Measurements from ENCODE around the gene CSF2RB. TPM values are rescaled to one million over a fixed set of nuclear protein-coding genes. Genes with fewer than 3 reads are reported as not detected.

Gene CSF2RB
- total and polyA plus RNA-seq, 2 donors: 4.1 to 5.3 TPM

DNA sequence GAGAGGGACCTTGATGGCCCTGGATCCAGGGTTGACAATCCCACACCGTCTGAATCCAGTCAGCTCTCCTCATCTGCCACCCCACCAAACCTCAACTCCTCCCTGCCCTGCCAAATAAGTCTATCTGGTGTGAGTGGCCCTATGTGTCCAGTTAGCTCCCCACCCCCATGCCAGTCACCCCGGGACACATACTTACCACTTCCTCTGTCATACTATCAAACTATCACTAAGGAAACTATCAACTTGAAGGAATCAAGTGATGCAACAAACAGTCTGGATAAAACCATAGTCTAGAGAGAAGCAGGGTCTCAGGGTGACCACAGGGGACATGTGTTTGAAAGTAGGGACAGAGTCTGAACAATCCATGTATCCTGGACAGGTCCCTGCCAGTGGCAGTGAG, 13.2 kb upstream of the CSF2RB start:
- H3K36me3 ChIP-seq (ENCODE audit: insufficient read depth): no peaks in the 10 kb centered on the region
- no peak for DNase-seq (ENCODE audit: extremely low spot score)
- no peak overlapping the region for H3K27ac ChIP-seq (ENCODE audit: low read depth)
- no peak overlapping the region for H3K4me3 ChIP-seq (ENCODE audit: low read depth, low read length)
- WGBS: 62% methylated on average over 2 of the region's 2 CpGs
- no peaks in the 10 kb centered on the region for H3K4me1 ChIP-seq (ENCODE audit: insufficient read depth)

DNA sequence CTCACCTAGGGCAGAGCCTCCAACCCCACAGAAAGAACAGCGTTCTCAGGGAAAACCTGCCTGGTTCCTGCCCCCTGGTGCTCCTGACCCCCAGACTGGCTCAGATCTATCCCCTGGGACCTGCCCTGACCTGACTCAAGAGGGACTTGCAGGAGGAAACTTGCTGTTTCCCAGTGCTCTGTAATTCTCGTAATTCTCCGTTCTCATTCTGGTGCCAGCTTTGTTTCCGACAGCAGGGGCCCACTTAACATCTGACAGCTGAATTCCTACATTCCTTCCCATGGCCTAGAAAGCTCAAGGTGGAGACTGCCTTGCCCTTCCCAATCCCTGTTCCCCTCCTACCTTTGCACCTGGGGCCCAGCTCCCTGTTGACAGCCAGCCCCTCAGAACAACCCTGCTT, 12.5 kb upstream of the CSF2RB start:
- no peak overlapping the region for H3K27ac ChIP-seq (ENCODE audit: low read depth)
- H3K36me3 ChIP-seq (ENCODE audit: insufficient read depth): no peaks in the 10 kb centered on the region
- WGBS: 17% methylated on average over 4 of the region's 4 CpGs
- no peak overlapping the region for H3K4me3 ChIP-seq (ENCODE audit: low read depth, low read length)
- no peaks in the 10 kb centered on the region for H3K4me1 ChIP-seq (ENCODE audit: insufficient read depth)
- DNase-seq (ENCODE audit: extremely low spot score): no peak

DNA sequence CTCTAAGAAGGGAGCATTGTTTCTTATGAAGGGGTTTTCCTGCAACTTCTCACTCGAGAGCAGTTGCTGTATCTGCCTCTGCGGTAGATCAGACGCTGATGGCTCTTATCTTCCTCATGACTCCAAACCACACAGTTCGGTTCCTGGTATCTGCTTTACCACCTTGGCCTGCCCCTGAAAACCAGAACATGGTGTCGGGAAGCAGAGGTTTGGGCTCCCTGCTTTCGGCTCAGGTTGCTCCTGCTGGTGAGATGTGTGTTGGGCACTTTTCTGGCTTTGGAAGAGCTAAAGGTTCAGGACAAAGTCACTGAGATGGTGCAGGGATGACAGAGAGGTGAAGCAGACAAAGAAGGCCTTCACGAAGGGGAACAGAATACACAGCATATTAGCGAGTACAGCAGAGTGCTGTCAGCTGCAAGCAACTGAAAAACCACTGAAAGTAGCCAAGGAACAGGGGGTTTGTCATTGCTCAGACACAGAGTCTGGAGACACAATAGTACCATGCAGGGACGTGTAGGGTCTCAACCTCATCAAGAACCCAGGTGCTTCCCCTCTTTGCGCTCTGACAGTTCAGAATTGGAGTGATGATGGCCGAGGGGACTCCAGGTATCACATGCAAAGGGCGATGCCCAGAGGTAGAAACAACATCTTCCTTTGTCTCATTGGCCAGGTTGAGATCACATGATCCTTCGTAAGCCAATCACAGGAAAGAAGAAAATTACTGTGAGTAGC, 11.9 kb upstream of the CSF2RB start:
- Histone ChIP-seq H3K4me3 (ENCODE audit: low read depth, low read length) (no peak overlapping the region), H3K36me3 (ENCODE audit: insufficient read depth) (no peaks in the 10 kb centered on the region), H3K27ac (ENCODE audit: low read depth) (no peak overlapping the region), H3K4me1 (ENCODE audit: insufficient read depth) (no peaks in the 10 kb centered on the region)
- no peak for DNase-seq (ENCODE audit: extremely low spot score)
- 77% methylated on average over 13 of the region's 13 CpGs for WGBS

DNA sequence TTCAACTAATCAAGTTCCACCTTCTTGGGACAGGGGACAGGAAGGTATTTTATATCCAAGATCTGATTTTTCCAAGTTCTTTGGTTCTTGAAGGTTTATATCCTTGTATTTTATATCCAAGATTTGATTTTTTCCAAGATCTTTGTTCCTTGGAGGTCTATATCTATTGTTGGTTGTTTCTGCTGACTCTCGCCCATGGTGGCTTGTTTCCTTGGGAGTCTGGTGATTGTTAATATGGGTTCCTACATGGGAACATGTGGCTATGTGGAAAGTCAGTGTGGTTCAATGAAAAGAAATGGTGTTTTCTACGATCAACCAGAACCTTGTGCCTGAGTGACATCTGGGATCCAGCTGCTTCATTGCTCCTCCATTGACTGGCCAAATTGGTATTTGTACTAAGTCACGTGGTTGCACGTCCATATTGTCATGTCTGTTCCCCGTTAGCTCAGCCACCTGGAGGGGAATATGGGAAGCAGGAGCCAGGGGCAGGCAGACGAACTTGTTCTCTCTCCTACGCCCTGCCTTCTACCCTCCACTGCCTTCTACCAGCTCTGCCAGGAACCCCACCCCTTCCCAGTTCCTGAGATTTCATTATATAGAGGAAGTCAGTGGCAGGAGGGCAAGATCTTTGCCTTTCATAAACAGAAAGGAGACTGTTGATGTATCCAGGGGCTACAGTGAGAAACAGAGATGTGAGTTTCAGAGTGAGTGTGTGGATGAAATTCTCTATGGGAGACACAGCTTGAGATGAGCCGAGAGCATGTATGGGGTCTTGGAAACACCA, 11.1 kb upstream of the CSF2RB start:
- H3K4me3 ChIP-seq (ENCODE audit: low read depth, low read length): no peak overlapping the region
- DNase-seq (ENCODE audit: extremely low spot score): no peak
- H3K36me3 ChIP-seq (ENCODE audit: insufficient read depth): no peaks in the 10 kb centered on the region
- 74% methylated on average over 8 of the region's 8 CpGs for WGBS
- H3K27ac ChIP-seq (ENCODE audit: low read depth): no peak overlapping the region
- no peaks in the 10 kb centered on the region for H3K4me1 ChIP-seq (ENCODE audit: insufficient read depth)

DNA sequence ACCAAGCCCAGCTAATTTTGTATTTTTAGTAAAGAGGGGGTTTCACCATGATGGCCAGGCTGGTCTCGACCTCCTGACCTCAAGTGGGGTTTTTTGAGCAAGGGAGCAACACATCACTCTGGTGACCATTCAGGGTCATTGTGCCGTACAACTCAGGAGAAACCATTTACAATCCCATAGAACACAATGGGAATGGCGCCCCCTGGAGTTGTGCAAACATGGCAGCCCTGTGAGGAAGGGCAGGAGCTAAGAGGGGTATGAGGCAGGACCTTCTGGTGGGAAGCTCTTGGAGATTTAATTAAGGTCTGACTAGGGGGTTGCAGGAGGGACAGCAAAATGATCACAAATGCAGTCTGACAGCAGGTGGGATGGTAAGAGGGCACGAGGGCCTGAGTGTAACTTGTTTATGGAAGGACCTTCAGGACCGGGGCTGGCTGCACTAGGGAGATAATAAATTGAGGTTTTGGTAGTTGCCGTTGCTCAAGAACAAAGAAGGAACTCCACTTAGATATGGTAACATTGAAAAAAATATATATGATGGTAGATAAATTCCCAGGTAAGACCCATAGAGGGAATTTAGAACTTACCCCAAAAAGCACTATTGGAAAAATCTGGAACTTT, 9.1 kb upstream of the CSF2RB start:
- WGBS: 72% methylated on average over 6 of the region's 6 CpGs
- no peak for DNase-seq (ENCODE audit: extremely low spot score)
- H3K4me1 ChIP-seq (ENCODE audit: insufficient read depth): no peaks in the 10 kb centered on the region
- H3K27ac ChIP-seq (ENCODE audit: low read depth): no peak overlapping the region
- H3K4me3 ChIP-seq (ENCODE audit: low read depth, low read length): no peak overlapping the region
- no peaks in the 10 kb centered on the region for H3K36me3 ChIP-seq (ENCODE audit: insufficient read depth)

DNA sequence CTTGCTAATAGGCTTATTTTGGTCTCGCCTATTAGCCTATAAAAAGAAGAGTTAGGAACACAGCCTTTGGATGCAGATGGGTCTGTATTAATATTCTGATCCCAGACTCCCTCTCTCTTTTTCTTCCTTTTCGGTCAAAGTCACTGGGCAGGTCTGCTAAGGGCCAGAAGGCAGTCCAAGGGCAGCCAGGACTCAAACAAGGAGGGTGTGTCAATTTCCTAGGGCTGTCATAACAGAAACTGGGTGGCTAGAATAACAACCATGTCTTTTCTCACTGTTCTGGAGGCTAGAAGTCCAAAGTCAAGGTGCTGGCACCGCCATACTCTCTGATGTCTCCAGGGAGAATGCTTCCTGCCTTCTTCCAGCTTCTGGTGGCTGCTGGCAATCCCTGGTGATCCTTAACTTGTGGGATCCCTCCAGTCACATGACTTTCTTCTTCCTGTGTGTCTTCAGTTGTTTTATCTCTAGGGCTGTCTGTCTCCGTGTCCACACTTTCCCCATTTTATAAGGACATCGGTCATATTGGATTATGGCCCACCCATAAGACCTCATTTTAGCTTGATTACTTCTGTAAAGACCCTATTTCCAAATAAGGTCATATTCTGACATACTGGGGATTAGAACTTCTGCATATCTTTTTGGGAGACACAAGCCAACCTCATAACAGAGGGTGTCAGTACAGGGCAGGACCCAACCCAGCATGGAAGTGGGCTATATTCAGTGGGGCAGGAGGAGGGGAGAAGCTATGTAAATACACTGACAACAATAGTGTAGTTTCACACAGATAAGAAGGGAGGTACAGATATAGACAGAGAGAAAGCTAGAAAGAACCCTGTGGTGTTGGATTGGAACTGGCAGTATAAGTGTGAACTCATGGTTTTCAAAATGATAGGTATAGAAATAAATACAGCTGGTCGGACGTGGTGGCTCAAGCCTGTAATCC, 5.9 kb upstream of the CSF2RB start:
- H3K4me1 ChIP-seq (ENCODE audit: insufficient read depth): no peaks in the 10 kb centered on the region
- no peak overlapping the region for H3K27ac ChIP-seq (ENCODE audit: low read depth)
- no peak overlapping the region for H3K4me3 ChIP-seq (ENCODE audit: low read depth, low read length)
- 71% methylated on average over 7 of the region's 7 CpGs for WGBS
- no peaks in the 10 kb centered on the region for H3K36me3 ChIP-seq (ENCODE audit: insufficient read depth)
- no peak for DNase-seq (ENCODE audit: extremely low spot score)

DNA sequence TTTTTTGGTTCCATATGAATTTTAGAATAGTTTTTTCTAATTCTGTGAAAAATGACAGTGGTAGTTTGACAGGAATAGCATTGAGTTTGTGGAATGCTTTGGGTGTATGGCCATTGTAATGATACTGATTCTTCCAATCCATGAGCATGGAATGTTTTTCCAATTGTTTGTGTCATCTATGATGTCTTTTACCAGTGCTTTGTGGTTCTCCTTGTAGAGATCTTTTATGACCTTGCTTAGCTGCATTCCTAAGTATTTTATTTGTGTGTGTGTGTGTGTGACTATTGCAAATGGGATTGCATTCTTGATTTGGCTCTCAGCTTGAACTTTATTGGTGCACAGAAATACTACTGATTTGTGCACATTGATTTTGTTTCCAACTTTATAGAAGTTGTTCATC, 3.0 kb upstream of the CSF2RB start:
- Histone ChIP-seq H3K27ac (ENCODE audit: low read depth) (no peak overlapping the region), H3K4me1 (ENCODE audit: insufficient read depth) (no peaks in the 10 kb centered on the region), H3K4me3 (ENCODE audit: low read depth, low read length) (no peak overlapping the region), H3K36me3 (ENCODE audit: insufficient read depth) (no peaks in the 10 kb centered on the region)
- no peak for DNase-seq (ENCODE audit: extremely low spot score)

DNA sequence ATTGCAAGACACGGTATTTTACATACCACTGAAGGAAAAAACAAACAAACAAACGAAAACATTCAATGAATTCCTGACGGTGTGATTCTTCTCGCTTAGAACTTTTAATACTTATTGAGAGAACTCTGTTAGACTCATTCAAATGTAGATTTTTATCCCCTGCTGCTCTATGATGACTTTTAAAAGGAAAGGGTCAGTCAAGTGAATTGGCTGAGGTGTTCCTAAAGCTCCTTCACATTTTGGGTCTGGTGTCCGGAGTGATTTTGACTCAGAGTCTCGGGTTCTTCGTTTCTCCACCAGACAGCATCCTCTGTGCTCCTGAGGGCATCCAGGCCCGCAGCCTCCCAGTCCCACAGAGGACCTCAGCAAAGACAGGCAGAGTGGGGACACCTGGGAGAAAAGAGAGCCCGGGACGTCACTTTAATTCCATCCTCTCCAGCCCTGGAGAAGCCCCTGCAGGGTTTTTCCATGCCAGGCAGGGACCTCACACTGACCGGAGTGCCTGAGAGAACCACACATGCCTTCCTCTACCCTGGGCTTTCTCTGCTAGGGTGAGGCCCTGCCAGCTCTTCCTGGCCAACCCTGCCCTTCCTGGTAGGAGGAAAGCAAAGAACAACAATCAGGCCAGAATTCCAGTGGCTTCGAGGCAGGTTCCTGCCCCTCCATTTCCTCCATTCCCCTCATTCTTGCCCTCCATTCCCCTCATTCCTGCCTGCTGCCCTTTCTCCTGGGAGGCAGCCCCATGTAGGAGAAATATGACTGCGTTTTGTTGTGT, 1.4 kb upstream of the CSF2RB start:
- no peaks in the 10 kb centered on the region for H3K4me1 ChIP-seq (ENCODE audit: insufficient read depth)
- no peaks in the 10 kb centered on the region for H3K36me3 ChIP-seq (ENCODE audit: insufficient read depth)
- H3K4me3 ChIP-seq (ENCODE audit: low read depth, low read length): no peak overlapping the region
- DNase-seq (ENCODE audit: extremely low spot score): no peak
- 50% methylated on average over 13 of the region's 13 CpGs for WGBS
- no peak overlapping the region for H3K27ac ChIP-seq (ENCODE audit: low read depth)

DNA sequence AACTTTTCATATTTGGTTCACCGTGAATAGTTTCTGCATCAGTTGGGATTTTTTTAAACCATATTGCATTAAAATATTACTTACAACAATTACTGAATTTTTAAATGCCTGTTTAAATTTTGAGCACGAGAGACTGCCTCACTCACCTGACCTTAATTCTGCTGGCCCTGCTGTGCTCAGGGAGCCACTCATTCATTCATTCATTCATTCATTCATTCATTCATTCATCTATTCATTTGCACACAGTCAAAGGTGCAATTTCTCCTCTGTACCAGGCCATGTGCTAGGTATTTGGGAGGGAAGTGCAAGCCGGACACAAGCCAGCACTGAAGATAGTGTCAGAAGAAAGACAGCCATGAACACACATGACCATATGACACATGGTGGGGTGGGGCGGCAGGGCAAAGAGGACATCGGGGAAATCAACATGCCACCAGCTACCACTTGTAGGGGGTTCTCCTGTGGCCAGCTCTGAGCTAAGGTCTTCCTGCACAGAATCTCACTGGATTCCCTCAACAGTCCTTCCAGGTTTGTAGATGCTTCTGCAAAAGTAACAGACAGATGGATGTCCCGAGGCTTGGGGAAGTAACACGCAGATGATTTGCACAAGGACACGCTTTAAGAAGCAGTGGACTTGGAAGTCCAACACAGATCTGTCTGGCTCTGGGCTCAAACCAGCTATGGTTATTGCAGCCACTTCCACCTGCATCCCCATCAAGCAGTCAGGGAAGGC, 568 bp upstream of the CSF2RB start:
- DNase-seq (ENCODE audit: extremely low spot score): no peak
- no peak overlapping the region for H3K4me3 ChIP-seq (ENCODE audit: low read depth, low read length)
- no peaks in the 10 kb centered on the region for H3K4me1 ChIP-seq (ENCODE audit: insufficient read depth)
- no peak overlapping the region for H3K27ac ChIP-seq (ENCODE audit: low read depth)
- H3K36me3 ChIP-seq (ENCODE audit: insufficient read depth): no peaks in the 10 kb centered on the region
- 81% methylated on average over 8 of the region's 8 CpGs for WGBS

DNA sequence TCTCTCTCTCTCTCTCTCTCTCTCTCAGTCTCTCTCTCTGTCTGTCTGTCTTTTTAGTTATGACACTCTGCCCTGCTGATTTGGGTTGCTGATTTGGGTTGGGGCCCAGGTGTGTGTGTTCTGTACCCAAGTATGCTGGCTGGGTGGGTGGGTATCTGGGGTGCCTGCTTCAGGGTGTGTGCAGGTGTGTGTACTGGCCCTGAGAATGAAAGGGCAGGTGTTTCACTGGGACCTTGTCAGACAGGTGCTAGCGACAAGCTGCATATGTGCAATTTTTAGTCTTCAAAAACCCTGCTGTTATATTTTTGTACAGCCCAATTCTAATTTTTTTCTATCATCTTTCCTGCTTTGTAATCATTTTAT, 943 bp downstream of the CSF2RB start:
- Histone ChIP-seq H3K4me1 (ENCODE audit: insufficient read depth) (no peaks in the 10 kb centered on the region), H3K27ac (ENCODE audit: low read depth) (no peak overlapping the region), H3K4me3 (ENCODE audit: low read depth, low read length) (no peak overlapping the region), H3K36me3 (ENCODE audit: insufficient read depth) (no peaks in the 10 kb centered on the region)
- 91% methylated on average over 1 of the region's 1 CpG for WGBS
- no peak for DNase-seq (ENCODE audit: extremely low spot score)

DNA sequence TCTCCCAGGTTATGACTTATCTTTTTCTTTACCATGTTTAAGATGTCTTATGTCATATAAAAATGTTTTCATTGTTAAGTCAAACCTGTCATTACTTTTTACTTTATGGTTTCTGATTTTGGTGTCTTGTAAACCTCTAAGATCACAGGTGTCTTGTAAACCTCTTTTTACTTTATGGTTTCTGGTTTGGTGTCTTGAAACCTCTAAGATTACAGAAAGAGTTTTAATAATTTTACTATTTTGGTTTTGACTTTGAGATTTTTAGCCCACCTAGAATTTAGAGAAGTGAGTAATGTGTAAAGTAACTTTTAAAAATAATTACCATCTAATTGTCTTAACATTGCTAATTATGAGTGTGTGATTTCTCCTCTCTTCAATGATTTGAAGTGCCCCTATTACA, 2.6 kb downstream of the CSF2RB start:
- Histone ChIP-seq H3K4me3 (ENCODE audit: low read depth, low read length) (no peak overlapping the region), H3K36me3 (ENCODE audit: insufficient read depth) (no peaks in the 10 kb centered on the region), H3K27ac (ENCODE audit: low read depth) (no peak overlapping the region), H3K4me1 (ENCODE audit: insufficient read depth) (no peaks in the 10 kb centered on the region)
- DNase-seq (ENCODE audit: extremely low spot score): no peak

DNA sequence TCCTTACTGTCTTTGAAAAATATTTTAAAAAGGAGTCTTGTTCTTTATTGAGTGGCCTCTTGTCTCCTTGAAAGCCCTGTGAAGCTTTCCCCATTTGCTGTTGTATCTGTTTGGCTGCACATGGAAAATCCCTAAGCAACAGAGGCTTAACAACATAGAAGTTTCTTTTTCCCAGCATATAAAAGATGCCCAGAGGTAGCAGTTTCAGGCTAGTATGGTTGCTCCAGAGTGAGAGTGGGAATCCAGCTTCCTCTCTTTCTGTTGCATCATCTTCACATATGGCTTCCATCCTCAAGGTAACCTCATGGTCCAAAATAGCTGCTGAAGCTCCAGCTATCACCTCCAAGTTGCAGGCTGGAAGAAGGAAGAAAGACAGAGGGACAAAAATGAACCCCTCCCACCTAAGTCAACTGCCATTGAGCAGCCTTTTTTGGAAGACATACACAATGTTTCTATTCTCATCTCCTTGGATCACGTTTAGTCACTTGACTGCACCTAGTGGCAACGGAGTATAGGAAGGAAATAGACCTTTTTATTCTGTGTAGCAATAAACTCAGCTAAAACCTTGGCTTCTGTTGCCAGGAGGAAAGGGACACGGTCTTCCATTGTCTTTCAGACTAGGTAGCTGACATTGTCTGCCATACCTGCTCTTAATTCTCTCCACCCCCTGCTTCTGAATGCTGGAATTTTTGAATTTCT, 5.3 kb downstream of the CSF2RB start:
- Histone ChIP-seq H3K36me3 (ENCODE audit: insufficient read depth) (no peaks in the 10 kb centered on the region), H3K27ac (ENCODE audit: low read depth) (no peak overlapping the region), H3K4me1 (ENCODE audit: insufficient read depth) (no peaks in the 10 kb centered on the region), H3K4me3 (ENCODE audit: low read depth, low read length) (no peak overlapping the region)
- DNase-seq (ENCODE audit: extremely low spot score): no peak
- 77% methylated on average over 3 of the region's 3 CpGs for WGBS

Data from urinary bladder (tissue), 4 donors.